Keratinocyte (primary cell): Measurements from ENCODE around the gene C9orf43. TPM values are rescaled to one million over a fixed set of nuclear protein-coding genes. Genes with fewer than 3 reads are reported as not detected.

Experiments used
- DNase-seq: peaks from one replicate; pipeline ENCODE4 v3.0.0-alpha.2; 2011; ENCODE audit warnings: low read depth, missing footprints, low spot score
- FAIRE-seq: peaks from 2 replicates; lab custom pipeline; 2011; peaks lifted over from hg19 to GRCh38; lab: Jason Lieb, UNC
- H2AFZ ChIP-seq: 2 replicates; pipeline ENCODE4 v1.6.0; 2012; ENCODE audit warnings: low read length, control low read depth, inconsistent platforms; ENCODE audit not compliant: control insufficient read depth
- H3K27ac ChIP-seq: 2 replicates; pipeline ENCODE4 v1.5.1; 2011; ENCODE audit warnings: low read length; ENCODE audit not compliant: control insufficient read depth, insufficient read depth
- H3K27me3 ChIP-seq: 3 replicates; pipeline ENCODE4 v1.6.0; 2011; ENCODE audit warnings: low read length; ENCODE audit not compliant: control insufficient read depth, insufficient read depth; ENCODE audit errors: extremely low read depth
- H3K36me3 ChIP-seq, 2 experiments: 2 replicates in 1 of 2; 3 replicates in 1 of 2; pipeline ENCODE4 v1.5.1; 2011; ENCODE audit warnings: low read length in 2 of 2, mild to moderate bottlenecking in 1 of 2; ENCODE audit not compliant: control insufficient read depth in 2 of 2, insufficient read depth in 2 of 2; ENCODE audit errors: extremely low read depth in 1 of 2
- H3K4me1 ChIP-seq: 3 replicates; pipeline ENCODE4 v1.5.1; 2011; ENCODE audit warnings: low read length; ENCODE audit not compliant: control insufficient read depth, insufficient read depth; ENCODE audit errors: extremely low read depth
- H3K4me2 ChIP-seq: 3 replicates; pipeline ENCODE4 v1.6.0; 2011; ENCODE audit warnings: low read depth, low read length; ENCODE audit not compliant: control insufficient read depth, insufficient read depth; ENCODE audit errors: extremely low read depth
- H3K4me3 ChIP-seq, 3 experiments: fragments of 200-600 bp in 1 of 3; sonication (generic) in 1 of 3; 2 replicates in 2 of 3; 3 replicates in 1 of 3; pipeline ENCODE4 v1.5.1; 2011 to 2016; ENCODE audit warnings: low read length in 3 of 3, mild to moderate bottlenecking in 3 of 3, control low read depth in 2 of 3, inconsistent platforms in 1 of 3, low read depth in 1 of 3, mixed read lengths in 1 of 3, mixed run types in 1 of 3, moderate library complexity in 1 of 3; ENCODE audit not compliant: control insufficient read depth in 2 of 3, insufficient read depth in 2 of 3; ENCODE audit errors: extremely low read depth in 1 of 3
- H3K79me2 ChIP-seq: 2 replicates; pipeline ENCODE4 v1.6.0; 2012; ENCODE audit warnings: low read length; ENCODE audit not compliant: control insufficient read depth, insufficient read depth
- H3K9ac ChIP-seq: 3 replicates; pipeline ENCODE4 v1.6.0; 2011; ENCODE audit warnings: low read length; ENCODE audit not compliant: control insufficient read depth, insufficient read depth; ENCODE audit errors: extremely low read depth
- H3K9me1 ChIP-seq: 3 replicates; pipeline ENCODE4 v1.6.0; 2011; ENCODE audit warnings: low read length; ENCODE audit not compliant: control insufficient read depth, insufficient read depth; ENCODE audit errors: extremely low read depth
- H3K9me3 ChIP-seq: 2 replicates; pipeline ENCODE4 v1.5.1; 2012; ENCODE audit warnings: low read depth, low read length; ENCODE audit not compliant: control insufficient read depth
- H4K20me1 ChIP-seq: 3 replicates; pipeline ENCODE4 v1.6.0; 2011; ENCODE audit warnings: low read length; ENCODE audit not compliant: control insufficient read depth, insufficient read depth; ENCODE audit errors: extremely low read depth
- EZH2 ChIP-seq: IDR thresholded peaks from one replicate; pipeline ENCODE4 v1.6.1; 2012; ENCODE audit warnings: inconsistent platforms, mild to moderate bottlenecking, low read length, moderate library complexity
- dilution Hi-C: fragments of 300-500 bp; cut with MboI; formaldehyde crosslinking; loops from one replicate; pipeline ENCODE4 v1.7.0; 2020; ENCODE audit warnings: low sequenced_read_pairs; ENCODE audit not compliant: extremely low pct_ligation_motif_present
- polyA minus RNA-seq, 3 experiments: library from RNA; depleted of rRNA, polyadenylated mRNA; stranded (reverse); fragments of >200 nt; gene quantifications; 1 replicate in 1 of 3; 2 replicates in 1 of 3; 3 replicates in 1 of 3; pipeline ENCODE4 v1.2.3, GENCODE V29; 2011
- polyA plus RNA-seq, 5 experiments: library from polyadenylated mRNA; depleted of rRNA in 3 of 5; stranded (reverse) in 3 of 5; stranded (forward) in 1 of 5; unstranded in 1 of 5; fragments of >200 nt; gene quantifications; 1 replicate in 1 of 5; 2 replicates in 3 of 5; 3 replicates in 1 of 5; pipeline versions ENCODE4 v1.2.1 to v1.2.3, GENCODE V29; 2011 to 2012; ENCODE audit warnings: missing spikeins in 2 of 5, low read depth in 1 of 5, low replicate concordance in 1 of 5
- TF ChIP-seq, protein P1 (sequence below), 3 experiments: IDR thresholded peaks in 1 of 3; conservative IDR thresholded peaks in 1 of 3; optimal IDR thresholded peaks in 1 of 3; 2 replicates in 2 of 3; 3 replicates in 1 of 3; pipeline versions ENCODE3 to v1.5.1; 2011; ENCODE audit warnings: low read length in 3 of 3, mild to moderate bottlenecking in 3 of 3, moderate library complexity in 2 of 3, control low read depth in 1 of 3, inconsistent platforms in 1 of 3; ENCODE audit not compliant: insufficient read depth in 2 of 3; ENCODE audit errors: extremely low read depth in 1 of 3

Gene C9orf43, protein sequence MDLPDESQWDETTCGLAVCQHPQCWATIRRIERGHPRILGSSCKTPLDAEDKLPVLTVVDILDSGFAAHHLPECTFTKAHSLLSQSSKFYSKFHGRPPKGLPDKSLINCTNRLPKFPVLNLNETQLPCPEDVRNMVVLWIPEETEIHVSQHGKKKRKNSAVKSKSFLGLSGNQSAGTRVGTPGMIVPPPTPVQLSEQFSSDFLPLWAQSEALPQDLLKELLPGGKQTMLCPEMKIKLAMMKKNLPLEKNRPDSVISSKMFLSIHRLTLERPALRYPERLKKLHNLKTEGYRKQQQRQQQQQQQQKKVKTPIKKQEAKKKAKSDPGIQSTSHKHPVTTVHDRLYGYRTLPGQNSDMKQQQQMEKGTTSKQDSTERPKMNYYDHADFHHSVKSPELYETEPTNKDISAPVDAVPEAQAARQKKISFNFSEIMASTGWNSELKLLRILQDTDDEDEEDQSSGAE
- polyA plus RNA-seq (0.75 to 0.91 TPM (median 0.89 TPM) in 3 replicates), polyA minus RNA-seq (0.49 to 2.2 TPM in 2 of 3 replicates, not detected in the other)
- polyA plus RNA-seq (2011; ENCODE audit: low read depth): 0.92 TPM
- 0.91 and 1.1 TPM in 2 replicates for polyA plus RNA-seq (2011; cell fraction: cytosol; rRNA removed)
- polyA plus RNA-seq (2011; cell fraction: nucleus; rRNA removed): 0.51 and 1.0 TPM in 2 replicates
- polyA plus RNA-seq (2012; ENCODE audit: low replicate concordance): 0.30 and 0.34 TPM in 2 replicates
- polyA minus RNA-seq (2011; cell fraction: cytosol; rRNA and poly(A)+ RNA removed): not detected
- 0.53 and 0.54 TPM in 2 replicates for polyA minus RNA-seq (2011; cell fraction: nucleus; rRNA and poly(A)+ RNA removed)

DNA sequence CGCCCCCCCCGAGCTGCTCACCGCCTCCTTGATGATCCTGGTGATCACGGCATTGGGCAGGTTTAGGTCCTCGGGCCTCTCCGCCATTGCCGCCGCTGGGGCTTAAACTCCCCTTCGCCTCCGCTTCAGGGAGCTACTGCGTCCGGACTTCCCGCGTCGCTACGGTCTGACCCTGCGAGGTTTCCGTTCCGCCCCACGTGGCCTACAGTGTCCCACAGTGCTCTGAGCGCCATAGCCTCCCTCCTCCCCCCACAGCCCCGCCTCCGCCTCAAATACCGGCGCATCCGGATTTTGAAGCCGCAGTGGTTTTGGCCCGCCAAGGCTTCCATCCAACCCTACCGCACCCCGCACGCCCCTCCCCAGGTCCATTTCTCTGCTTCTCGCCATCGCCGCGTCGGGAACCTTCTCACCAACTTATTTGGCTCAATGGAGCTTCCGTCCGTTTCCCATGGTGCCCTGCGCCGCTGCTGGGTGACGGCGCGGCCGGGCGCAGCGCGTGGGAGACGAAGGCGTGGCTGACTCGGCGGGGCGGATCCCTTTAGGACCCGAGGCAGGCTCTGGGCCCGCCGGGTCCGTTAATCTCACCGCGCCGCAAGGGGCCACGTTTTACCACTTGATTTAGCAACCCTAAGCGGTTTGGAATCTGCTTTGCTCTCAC is at the start of gene C9orf43, which contains the start of gene POLE3:
Gene C9orf43 (plus strand): TSS at position 541 of the 658 bp plus-strand sequence. CDS start 2,747 bp downstream, outside the sequence.
Gene POLE3 (minus strand): TSS at position 469 of the 658 bp plus-strand sequence. CDS start 382 bp downstream, at position 87.
- H3K36me3 ChIP-seq: peaks cover 4 to 18% of the 10 kb centered on the region in 2 experiments
- TF ChIP-seq, protein P1, sequence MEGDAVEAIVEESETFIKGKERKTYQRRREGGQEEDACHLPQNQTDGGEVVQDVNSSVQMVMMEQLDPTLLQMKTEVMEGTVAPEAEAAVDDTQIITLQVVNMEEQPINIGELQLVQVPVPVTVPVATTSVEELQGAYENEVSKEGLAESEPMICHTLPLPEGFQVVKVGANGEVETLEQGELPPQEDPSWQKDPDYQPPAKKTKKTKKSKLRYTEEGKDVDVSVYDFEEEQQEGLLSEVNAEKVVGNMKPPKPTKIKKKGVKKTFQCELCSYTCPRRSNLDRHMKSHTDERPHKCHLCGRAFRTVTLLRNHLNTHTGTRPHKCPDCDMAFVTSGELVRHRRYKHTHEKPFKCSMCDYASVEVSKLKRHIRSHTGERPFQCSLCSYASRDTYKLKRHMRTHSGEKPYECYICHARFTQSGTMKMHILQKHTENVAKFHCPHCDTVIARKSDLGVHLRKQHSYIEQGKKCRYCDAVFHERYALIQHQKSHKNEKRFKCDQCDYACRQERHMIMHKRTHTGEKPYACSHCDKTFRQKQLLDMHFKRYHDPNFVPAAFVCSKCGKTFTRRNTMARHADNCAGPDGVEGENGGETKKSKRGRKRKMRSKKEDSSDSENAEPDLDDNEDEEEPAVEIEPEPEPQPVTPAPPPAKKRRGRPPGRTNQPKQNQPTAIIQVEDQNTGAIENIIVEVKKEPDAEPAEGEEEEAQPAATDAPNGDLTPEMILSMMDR (optimal IDR thresholded peaks at IDR 0.05 in 1 of 3, IDR thresholded peaks at IDR 0.05 in 1 of 3, conservative IDR thresholded peaks at IDR 0.05 in 1 of 3; ENCODE audit: extremely low read depth in 1 of 3, insufficient read depth in 2 of 3, low read length in 3 of 3): peak in 1 of 3 experiments; percentile 9
- TF ChIP-seq EZH2: no peak

DNA sequence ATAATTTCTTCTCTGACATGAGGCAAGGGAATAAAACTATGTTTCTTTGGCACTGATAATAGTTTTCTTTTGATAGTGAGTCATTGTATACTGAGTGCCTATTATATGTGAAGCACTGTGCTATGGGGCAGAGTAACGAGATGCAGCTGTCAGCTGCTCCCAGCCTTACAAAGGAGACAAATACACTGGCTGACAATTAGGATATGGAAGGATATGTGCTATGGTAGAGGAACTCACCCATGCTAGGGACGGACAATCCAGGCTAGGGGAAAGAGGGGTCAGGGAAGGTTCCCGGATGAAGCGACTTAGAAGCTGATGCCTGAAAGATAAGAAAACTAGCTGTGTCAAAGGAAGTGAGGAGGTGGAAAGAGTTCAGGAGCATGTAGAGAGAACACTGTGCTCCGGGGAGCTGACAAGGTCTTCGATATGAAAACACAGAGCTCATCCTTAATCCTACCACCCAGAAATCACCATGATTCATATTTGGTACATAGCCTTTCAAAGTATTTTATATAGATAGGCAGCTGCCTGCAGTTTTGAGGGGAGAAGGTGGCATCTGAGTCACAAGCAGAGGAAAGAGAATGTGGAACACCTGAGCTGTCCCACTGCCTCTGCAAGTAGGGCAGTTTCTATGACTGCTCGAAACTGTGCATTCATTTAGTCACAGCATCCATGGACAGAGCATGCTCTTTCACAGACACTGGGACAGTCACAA is 49.1 kb upstream of the C9orf43 start:
- H3K79me2 ChIP-seq: no peaks in the 10 kb centered on the region
- no peak overlapping the region for H3K4me3 ChIP-seq
- DNase-seq: no peak
- H3K9me1 ChIP-seq: no peaks in the 10 kb centered on the region
- no peaks in the 10 kb centered on the region for H4K20me1 ChIP-seq
- no peak overlapping the region for H3K9ac ChIP-seq
- TF ChIP-seq, protein P1 (optimal IDR thresholded peaks at IDR 0.05 in 1 of 3, IDR thresholded peaks at IDR 0.05 in 1 of 3, conservative IDR thresholded peaks at IDR 0.05 in 1 of 3; ENCODE audit: extremely low read depth in 1 of 3, insufficient read depth in 2 of 3, low read length in 3 of 3): no peak
- no peak for TF ChIP-seq EZH2
- H3K4me2 ChIP-seq: no peak overlapping the region
- H3K9me3 ChIP-seq: no peaks in the 10 kb centered on the region
- no peaks in the 10 kb centered on the region for H3K4me1 ChIP-seq
- FAIRE-seq: no peak
- no peak overlapping the region for H2AFZ ChIP-seq
- dilution Hi-C loops: no loop called here
- H3K36me3 ChIP-seq: no peaks in the 10 kb centered on the region
- H3K27me3 ChIP-seq: no peaks in the 10 kb centered on the region
- no peak overlapping the region for H3K27ac ChIP-seq

More for the DNA sequence above, at the start of gene C9orf43, which contains the start of gene POLE3:
- H3K27ac ChIP-seq: peak within 1 kb of the TSS; percentile 99
- peak within 1 kb of the TSS; percentile 97 for H3K9ac ChIP-seq
- no peaks in the 10 kb centered on the region for H4K20me1 ChIP-seq
- peaks cover 21% of the 10 kb centered on the region for H3K79me2 ChIP-seq
- peak within 1 kb of the TSS; percentile 88 for H3K4me2 ChIP-seq
- no peaks in the 10 kb centered on the region for H3K27me3 ChIP-seq
- no peak for FAIRE-seq
- peak; percentile 45 for DNase-seq
- H3K4me3 ChIP-seq: peak within 1 kb of the TSS; percentile 74 to 98 (median 93)
- peaks cover 4% of the 10 kb centered on the region for H3K4me1 ChIP-seq
- H3K9me3 ChIP-seq: no peaks in the 10 kb centered on the region
- no peaks in the 10 kb centered on the region for H3K9me1 ChIP-seq
- dilution Hi-C loops: no loop called here
- H2AFZ ChIP-seq: peak within 1 kb of the TSS; percentile 97
